Fibroblast of skin of left biceps (primary cell): ENCODE results near the gene GOLGA6L7.
A peak's percentile ranks its signal among the peaks of the same experiment; 100 is the strongest.
"Not testable (repeated sequence)": the region's sequence is repeated elsewhere in the genome, so short reads cannot be mapped to it uniquely, and the experiment has no call there.

Experiments
- DNase-seq, 2 experiments: peaks; one replicate each; pipeline ENCODE4 v3.0.0-alpha.2; 2013; ENCODE audit warnings: low read depth in 2 of 2

GOLGA6L7 gene

DNA sequence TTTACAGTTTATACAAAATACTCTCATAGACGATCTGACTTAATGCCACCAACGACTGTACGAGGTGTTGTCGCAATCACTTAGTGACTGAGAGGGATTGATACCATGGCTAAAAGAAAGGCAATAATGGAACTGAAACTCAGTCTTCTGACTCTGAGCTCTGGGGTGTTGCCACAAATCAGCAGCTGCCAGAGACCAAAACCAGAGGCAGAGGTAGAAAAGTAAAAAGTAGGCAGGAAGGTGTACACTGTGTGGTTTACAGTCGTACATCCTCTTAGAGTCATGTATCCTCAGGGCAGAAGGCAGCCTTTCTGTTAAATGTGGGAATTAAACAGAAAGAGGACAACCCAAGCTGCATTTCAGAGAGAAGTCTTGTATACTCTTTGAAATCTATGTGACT lies 1.2 kb downstream of the GOLGA6L7 start:
- DNase-seq = not testable (repeated sequence)

DNA sequence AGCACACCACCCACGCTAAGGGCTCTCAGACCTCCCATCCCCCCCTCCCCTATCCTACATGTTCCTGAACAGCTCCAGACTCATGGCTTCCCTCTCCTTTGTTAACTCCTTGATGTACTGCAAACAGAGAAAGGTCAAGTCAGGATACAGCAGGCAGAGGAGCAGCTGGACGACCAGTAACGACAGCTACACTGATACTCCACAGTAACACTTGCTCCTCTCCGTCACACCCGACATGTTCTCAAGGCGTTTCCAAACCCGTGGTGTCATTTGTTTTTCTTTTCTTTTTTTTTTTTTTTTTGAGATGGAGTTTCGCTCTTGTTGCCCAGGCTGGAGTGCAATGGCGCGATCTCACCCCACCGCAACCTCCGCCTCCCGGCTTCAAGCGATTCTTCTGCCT lies 4.3 kb downstream of the GOLGA6L7 start:
- not testable (repeated sequence) for DNase-seq

- not testable (repeated sequence) for DNase-seq
These were observed 4.9 kb downstream of the GOLGA6L7 start for GRCh38 chr15:28843520-28843919.

DNA sequence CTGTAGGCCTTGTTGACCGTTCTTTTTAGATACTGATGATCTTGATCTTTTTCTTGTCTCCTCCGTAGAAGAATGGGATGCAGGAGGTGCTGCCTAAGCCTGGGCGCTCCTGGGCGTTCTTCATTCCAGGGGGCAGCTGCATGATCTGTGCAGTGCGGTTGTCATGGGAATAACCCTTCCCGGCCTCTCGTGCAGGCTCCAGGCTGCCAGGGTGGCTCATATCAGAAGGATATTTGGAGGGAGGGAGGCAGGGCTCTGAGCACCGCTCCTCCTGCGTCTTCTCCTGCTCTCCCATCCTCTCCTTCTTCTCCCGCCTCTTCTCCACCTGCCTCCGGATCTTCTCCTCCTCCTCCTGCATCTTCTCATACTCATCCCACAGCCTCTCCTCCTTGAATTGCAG lies 6.2 kb downstream of the GOLGA6L7 start:
- DNase-seq = not testable (repeated sequence)

DNA sequence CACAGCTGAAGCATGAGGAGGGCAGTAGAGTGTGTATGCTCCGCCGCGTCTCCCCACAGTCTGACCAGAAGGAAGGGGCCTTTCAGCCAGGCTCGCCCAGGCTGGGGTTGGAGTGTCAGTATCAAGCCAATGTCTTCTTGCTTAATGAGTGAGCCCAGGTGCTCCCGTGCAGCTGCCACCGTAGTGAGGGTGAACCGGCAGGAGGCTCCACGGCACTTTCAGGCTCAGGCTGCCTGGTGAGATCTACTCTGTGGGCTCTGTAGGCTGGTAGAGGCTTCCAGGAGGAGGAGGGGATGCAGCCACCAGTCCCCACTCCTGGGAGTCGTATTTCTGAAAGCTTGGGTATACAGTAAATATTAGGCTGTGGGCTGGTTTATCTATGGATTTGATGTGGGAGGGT lies 8.2 kb downstream of the GOLGA6L7 start:
- DNase-seq = not testable (repeated sequence)

DNA sequence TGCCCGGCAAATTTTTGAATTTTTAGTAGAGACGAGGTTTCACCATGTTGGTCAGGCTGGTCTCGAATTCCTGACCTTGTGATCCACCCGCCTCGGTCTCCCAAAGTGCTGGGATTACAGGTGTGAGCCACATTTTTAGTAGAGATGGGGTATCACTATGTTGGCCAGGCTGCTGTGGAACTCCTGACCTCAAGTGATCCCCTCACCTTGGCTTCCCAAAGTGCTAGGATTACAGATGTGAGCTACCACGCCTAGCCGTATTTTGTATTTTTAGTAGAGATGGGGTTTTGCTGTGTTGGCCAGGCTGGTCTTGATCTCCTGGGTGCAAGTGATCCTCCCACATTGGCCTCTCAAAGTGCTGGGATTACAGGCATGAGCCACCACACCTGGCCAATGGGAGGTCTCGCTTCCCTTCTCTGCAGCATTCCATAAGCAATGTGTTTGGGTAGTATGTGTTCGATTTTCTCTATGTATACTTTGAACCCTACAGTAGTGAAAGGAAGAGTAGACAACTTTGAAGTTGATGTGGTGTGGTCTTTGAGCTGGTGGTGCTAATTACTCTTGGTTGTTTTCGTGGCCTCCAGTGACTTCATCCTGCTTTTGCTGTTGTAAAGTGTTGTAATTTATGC lies 13.4 kb downstream of the GOLGA6L7 start:
- DNase-seq = not testable (repeated sequence)

- peak; percentile 22 to 23 for DNase-seq
These were observed 16.4 kb downstream of the GOLGA6L7 start for GRCh38 chr15:28831897-28832587.

- not testable (repeated sequence) for DNase-seq
These were observed 27.0 kb downstream of the GOLGA6L7 start for GRCh38 chr15:28821420-28821819.

DNA sequence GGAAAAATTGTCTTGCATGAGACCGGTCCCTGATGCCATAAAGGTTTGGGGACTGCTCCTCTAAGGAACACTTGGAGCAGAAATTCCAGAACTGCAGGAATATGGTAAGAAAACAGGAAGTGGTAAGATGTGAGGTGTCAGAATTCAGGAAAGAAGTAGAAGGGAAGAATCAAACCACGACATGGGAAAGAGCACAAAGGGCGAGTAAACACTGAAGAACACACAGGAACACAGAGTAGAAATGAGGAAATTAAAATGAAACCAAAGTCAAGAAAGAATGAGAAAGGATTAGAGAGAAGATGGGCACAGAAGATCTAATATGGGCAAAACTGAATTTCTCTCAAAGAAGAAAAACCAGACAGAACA lies 28.5 kb downstream of the GOLGA6L7 start:
- not testable (repeated sequence) for DNase-seq

DNA sequence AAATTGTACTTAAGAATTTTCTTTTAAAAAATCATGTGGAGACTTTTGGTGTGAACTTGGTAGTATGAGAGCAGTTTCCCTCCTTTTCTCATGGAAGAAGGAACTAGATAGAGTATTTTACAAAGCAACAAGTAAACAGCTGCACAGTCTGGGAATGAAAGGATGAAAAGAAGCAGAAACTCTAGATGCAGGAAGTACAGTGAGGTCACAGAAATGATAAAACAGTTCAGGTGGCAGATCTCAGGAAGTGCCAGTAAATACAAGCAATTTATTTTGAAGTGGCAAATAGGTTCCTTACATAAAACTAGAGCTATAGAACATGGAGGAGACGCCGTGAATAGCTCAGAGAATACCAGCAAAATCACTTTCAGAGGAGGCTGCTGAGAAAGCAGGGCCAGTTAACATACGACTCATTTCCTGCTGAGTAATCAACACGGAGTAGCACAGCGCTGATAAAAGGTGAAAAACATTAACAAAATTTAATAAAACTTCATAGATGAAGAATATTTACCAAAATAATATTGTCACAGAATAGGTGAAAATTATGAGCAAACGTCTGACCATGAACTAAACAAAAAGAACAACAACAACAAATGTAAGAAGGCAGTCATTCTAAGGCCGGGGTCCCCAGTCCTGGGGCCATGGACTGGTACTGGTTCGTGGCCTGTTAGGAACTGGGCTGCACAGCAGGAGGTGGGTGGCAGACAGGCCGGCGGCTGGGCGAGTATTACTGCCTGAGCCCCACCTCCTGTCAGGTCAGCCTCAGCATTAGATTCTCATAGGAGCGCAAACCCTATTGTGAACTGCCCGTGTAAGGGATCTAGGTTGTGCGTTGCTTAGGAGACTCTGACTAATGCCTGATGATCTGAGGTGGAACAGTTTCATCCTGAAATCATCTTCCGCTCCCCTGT lies 29.2 kb downstream of the GOLGA6L7 start:
- DNase-seq = not testable (repeated sequence)

DNA sequence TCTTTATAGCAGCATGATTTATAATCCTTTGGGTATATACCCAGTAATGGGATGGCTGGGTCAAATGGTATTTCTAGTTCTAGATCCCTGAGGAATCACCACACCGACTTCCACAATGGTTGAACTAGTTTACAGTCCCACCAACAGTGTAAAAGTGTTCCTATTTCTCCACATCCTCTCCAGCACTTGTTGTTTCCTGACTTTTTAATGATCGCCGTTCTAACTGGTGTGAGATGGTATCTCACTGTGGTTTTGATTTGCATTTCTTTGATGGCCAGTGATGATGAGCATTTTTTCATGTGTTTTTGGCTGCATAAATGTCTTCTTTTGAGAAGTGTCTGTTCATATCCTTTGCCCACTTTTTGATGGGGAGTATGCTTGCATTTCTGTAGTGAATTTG lies 30.3 kb downstream of the GOLGA6L7 start:
- DNase-seq = not testable (repeated sequence)

DNA sequence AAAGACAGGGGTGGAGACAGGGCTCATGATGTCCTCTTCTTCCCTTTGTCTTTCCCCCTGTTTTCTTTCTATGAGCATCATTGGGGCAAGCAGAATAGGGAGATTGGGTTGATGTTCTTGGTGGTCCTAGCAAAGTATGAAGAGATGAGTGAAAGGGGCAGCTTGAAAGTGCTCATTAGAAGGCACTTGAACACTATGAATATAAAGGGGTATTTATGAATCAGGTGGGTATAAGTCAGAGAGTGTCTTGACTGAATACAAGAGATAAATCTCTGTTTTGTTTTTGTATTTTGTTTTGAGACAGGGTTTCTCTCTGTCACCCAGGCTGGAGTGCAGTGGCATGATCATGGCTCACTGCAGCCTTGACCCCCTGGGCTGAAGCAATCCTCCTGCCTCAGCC lies 34.4 kb downstream of the GOLGA6L7 start:
- not testable (repeated sequence) for DNase-seq

DNA sequence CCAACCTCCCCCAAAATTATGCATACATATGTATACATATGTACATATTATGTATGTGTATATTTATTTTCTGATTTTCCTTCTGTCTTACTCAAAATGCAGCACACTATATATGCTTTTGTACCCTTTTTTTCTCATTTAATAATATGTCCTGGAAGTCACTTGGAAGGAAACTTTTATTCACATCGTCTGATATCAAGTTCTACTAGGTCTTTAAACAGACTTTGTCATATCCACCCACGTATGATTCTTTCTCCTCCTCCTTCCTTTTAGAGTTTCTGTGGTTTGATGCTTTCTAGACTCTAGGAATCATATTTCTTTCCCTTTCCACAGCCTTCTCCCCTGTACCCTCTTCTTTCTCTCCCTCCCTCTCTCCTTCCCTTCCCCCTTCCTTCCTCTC lies 35.1 kb downstream of the GOLGA6L7 start:
- DNase-seq = not testable (repeated sequence)

- DNase-seq = not testable (repeated sequence)
These were observed 36.4 kb downstream of the GOLGA6L7 start for GRCh38 chr15:28811852-28812550.

DNA sequence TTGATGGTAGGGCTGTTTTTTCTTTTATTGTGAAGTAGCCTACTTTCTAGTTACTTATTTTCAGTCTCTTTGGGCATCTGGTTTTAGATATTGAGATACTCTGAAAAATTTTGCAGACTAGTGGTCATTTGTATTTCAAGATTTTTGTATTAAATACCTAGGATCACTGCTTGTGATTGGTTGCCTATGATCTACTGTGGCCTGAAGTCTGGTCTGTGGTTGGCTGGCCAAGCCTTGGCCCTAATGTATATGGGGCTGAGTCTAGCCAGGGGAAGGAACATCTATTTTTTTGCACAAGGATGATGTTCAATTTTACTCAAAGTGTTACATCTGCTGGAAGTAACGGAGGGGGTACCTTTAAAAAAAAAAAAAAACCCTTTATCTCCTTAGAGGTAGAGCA lies 38.0 kb downstream of the GOLGA6L7 start:
- DNase-seq = not testable (repeated sequence)

GRCh38 chr15:28808136-28808535 lies 40.3 kb downstream of the GOLGA6L7 start:
- DNase-seq = not testable (repeated sequence)

GRCh38 chr15:28800366-28800765 lies 48.1 kb downstream of the GOLGA6L7 start:
- not testable (repeated sequence) for DNase-seq

DNA sequence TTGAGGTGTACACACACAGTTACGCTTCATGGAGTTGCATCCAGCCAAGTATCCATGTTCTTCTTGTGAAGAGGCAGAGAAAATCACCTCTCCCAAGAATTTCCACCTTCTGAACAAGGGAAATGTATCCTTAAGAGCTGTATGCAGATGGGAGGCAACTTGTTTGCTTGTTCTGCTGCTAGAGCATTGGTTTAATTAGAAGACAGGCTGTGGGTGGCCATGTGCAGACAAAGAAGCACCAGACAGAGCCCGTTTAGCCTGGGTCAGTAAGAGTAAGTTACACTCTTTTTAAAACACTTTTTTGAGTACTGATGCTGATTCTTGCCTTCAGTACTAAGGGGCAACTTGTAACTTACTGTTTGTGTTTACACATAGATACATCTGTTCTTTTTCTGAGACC lies 50.2 kb downstream of the GOLGA6L7 start:
- DNase-seq = not testable (repeated sequence)

GRCh38 chr15:28794231-28794630 lies 54.2 kb downstream of the GOLGA6L7 start:
- DNase-seq = not testable (repeated sequence)
